ENCODE measurements around the gene EPS15.
"Not testable (repeated sequence)": the region's sequence is repeated elsewhere in the genome, so short reads cannot be mapped to it uniquely, and the experiment has no call there.

DNA sequence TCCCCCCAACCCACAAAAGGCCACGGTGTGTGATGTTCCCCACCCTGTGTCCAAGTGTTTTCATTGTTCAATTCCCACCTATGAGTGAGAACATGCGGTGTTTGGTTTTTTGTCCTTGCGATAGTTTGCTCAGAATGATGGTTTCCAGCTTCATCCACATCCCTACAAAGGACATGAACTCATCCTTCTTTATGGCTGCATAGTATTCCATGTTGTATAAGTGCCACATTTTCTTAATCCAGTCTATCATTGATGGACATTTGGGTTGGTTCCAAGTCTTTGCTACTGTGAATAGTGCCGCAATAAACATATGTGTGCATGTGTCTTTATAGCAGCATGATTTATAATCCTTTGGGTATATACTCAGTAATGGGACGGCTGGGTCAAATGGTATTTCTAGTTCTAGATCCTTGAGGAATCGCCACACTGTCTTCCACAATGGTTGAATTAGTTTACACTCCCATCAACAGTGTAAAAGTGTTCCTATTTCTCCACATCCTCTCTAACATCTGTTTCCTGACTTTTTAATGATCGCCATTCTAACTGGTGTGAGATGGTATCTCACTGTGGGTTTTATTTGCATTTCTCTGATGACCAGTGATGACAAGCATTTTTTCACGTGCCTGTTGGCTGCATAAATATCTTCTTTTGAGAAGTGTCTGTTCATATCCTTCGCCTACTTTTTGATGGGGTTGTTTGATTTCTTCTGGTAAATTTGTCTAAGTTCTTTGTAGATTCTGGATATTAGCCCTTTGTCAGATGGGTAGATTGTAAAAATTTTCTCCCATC lies 44.0 kb downstream of the EPS15 start:
- TF ChIP-seq NFATC4 (CRISPR knock-in tag; IDR thresholded peaks at IDR 0.05); CTCF (IDR thresholded peaks at IDR 0.05); CREM (CRISPR knock-in tag; IDR thresholded peaks at IDR 0.05); FOXJ3 (CRISPR knock-in tag; IDR thresholded peaks at IDR 0.05; ENCODE audit: borderline replicate concordance); NR2C2 (CRISPR knock-in tag; IDR thresholded peaks at IDR 0.05); SMAD4 (CRISPR knock-in tag; IDR thresholded peaks at IDR 0.05); E2F1 (CRISPR knock-in tag; IDR thresholded peaks at IDR 0.05); ETV6 (CRISPR knock-in tag; IDR thresholded peaks at IDR 0.05); JUN (CRISPR knock-in tag; IDR thresholded peaks at IDR 0.05): not testable (repeated sequence)
- TF ChIP-seq, protein P1, sequence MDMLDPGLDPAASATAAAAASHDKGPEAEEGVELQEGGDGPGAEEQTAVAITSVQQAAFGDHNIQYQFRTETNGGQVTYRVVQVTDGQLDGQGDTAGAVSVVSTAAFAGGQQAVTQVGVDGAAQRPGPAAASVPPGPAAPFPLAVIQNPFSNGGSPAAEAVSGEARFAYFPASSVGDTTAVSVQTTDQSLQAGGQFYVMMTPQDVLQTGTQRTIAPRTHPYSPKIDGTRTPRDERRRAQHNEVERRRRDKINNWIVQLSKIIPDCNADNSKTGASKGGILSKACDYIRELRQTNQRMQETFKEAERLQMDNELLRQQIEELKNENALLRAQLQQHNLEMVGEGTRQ (CRISPR knock-in tag; IDR thresholded peaks at IDR 0.05) = not testable (repeated sequence)
- TF ChIP-seq, protein P2, sequence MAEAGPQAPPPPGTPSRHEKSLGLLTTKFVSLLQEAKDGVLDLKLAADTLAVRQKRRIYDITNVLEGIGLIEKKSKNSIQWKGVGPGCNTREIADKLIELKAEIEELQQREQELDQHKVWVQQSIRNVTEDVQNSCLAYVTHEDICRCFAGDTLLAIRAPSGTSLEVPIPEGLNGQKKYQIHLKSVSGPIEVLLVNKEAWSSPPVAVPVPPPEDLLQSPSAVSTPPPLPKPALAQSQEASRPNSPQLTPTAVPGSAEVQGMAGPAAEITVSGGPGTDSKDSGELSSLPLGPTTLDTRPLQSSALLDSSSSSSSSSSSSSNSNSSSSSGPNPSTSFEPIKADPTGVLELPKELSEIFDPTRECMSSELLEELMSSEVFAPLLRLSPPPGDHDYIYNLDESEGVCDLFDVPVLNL (CRISPR knock-in tag; IDR thresholded peaks at IDR 0.05; ENCODE audit: borderline replicate concordance, low read depth) = not testable (repeated sequence)
- TF ChIP-seq, protein P3, sequence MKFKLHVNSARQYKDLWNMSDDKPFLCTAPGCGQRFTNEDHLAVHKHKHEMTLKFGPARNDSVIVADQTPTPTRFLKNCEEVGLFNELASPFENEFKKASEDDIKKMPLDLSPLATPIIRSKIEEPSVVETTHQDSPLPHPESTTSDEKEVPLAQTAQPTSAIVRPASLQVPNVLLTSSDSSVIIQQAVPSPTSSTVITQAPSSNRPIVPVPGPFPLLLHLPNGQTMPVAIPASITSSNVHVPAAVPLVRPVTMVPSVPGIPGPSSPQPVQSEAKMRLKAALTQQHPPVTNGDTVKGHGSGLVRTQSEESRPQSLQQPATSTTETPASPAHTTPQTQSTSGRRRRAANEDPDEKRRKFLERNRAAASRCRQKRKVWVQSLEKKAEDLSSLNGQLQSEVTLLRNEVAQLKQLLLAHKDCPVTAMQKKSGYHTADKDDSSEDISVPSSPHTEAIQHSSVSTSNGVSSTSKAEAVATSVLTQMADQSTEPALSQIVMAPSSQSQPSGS (CRISPR knock-in tag; IDR thresholded peaks at IDR 0.05; ENCODE audit: borderline replicate concordance, low read depth) = not testable (repeated sequence)
